IPS-11a (cell line): ENCODE measurements around the gene TRIM17.
A peak's percentile ranks its signal among the peaks of the same experiment; 100 is the strongest.

Source experiments
- H3K4me3 ChIP-seq: one replicate; pipeline ENCODE4 v1.5.1; 2013; ENCODE audit warnings: low read depth, low read length, control low read depth

The TRIM17 gene

GRCh38 chr1:228385232-228385631, 31.4 kb downstream of the TRIM17 start:
- H3K4me3 ChIP-seq = no peak overlapping the region

GRCh38 chr1:228383773-228384172, 32.9 kb downstream of the TRIM17 start:
- H3K4me3 ChIP-seq = no peak overlapping the region

DNA sequence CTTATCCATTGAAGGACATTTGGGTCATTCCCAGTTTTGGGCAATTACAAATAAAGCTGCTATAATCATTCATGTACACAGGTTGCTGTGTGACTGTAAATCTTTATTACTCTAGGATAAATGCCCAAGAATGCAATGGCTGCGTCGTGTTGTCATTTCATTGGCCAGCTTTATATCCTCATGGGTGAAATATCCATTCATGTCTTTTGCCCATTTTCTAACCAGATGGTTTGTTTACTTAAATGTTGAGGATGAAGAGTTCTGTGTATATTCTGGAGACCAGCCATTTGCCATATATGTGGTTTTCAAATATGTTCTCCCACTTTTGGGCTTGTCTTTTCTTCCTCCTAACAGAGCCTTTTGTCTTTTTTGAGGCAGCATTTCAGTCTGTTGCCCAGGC, 35.3 kb downstream of the TRIM17 start:
- H3K4me3 ChIP-seq = no peak overlapping the region

DNA sequence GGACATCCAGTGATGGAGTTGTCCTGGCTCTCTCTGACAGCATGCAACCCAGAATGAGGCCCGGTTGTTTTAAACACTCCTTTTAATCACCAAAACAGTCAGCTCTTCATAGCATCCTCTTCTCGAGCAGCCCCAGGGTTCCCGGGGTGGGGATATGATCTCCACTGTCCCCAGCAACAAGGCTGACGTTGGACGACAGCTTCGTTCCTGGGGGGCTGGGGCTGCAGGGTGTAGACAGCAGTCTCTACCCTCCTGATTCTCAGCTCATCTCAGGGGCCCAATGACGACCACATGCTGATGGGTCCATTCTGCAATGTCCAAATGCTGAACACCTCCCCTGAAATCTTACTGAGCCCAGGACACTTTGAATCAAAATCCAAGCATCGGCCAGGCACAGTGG, 37.0 kb downstream of the TRIM17 start:
- H3K4me3 ChIP-seq = no peak overlapping the region

GRCh38 chr1:228378873-228379460, 37.7 kb downstream of the TRIM17 start:
- H3K4me3 ChIP-seq = peak overlapping the region; percentile 62

- peak overlapping the region; percentile 62 for H3K4me3 ChIP-seq
These were observed 38.4 kb downstream of the TRIM17 start for GRCh38 chr1:228378090-228378872.

GRCh38 chr1:228377664-228378089, 39.0 kb downstream of the TRIM17 start:
- H3K4me3 ChIP-seq = peak overlapping the region; percentile 40

DNA sequence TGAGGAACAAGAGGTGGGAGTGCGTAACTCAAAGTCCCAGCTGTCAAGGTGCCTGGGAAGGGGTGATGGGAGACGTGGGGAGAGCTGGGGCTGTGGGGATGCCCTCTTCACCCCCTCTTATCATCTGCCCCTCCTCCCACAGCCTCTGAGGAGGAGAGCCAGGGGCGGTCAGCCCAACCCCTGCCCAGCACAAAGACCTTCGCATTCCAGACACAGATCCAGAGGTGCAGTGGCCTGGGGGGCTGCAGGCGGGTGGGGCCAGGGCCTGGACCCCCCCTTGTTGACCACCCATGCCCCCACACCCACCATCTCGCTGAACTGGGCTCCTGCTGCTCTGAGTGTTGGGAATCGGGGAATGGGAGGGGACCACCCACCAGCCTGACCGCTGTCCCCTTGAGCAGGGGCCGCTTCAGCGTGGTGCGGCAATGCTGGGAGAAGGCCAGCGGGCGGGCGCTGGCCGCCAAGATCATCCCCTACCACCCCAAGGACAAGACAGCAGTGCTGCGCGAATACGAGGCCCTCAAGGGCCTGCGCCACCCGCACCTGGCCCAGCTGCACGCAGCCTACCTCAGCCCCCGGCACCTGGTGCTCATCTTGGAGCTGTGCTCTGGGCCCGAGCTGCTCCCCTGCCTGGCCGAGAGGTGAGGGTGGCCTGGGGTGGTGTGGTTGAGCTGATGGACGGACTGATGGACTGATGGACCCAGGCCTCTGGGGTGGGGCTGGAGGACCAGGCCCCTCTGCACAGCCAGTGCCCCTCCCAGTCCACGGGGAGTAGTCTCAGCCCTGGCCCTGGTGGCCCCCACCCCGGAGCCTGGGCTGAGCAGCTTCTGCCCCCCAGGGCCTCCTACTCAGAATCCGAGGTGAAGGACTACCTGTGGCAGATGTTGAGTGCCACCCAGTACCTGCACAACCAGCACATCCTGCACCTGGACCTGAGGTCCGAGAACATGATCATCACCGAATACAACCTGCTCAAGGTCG, 39.7 kb downstream of the TRIM17 start:
- no peak overlapping the region for H3K4me3 ChIP-seq

- H3K4me3 ChIP-seq = no peak overlapping the region
These were observed 40.4 kb downstream of the TRIM17 start for GRCh38 chr1:228376262-228376628.

DNA sequence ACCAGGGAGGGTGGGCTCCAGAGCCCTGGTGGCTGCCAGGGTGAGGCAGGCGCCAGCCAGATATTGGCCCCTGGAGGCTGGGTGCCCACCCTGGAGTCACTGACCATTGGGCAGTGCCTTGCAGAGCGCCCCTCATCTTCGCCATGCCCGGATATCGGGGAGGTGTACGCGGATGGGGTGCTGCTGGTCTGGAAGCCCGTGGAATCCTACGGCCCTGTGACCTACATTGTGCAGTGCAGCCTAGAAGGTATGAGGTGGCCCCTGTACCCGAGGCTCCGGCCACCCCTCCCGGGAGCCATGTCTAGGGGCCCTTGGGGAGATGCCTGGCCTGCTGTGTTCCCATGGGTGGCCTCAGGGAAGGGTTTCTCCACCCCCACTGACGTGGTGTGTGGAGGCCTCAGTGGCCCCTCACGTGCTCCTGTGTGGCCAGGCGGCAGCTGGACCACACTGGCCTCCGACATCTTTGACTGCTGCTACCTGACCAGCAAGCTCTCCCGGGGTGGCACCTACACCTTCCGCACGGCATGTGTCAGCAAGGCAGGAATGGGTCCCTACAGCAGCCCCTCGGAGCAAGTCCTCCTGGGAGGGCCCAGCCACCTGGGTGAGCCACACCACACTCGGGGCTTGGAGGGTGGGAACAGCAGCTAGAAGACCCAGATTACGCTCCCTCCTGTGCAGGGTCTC, 40.9 kb downstream of the TRIM17 start:
- no peak overlapping the region for H3K4me3 ChIP-seq

- H3K4me3 ChIP-seq = no peak overlapping the region
These were observed 41.7 kb downstream of the TRIM17 start for GRCh38 chr1:228374711-228375577.

GRCh38 chr1:228373681-228374571, 42.7 kb downstream of the TRIM17 start:
- no peak overlapping the region for H3K4me3 ChIP-seq

- no peak overlapping the region for H3K4me3 ChIP-seq
These were observed 43.5 kb downstream of the TRIM17 start for GRCh38 chr1:228373004-228373680.

- H3K4me3 ChIP-seq = no peak overlapping the region
These were observed 44.3 kb downstream of the TRIM17 start for GRCh38 chr1:228372183-228373003.

- H3K4me3 ChIP-seq = no peak overlapping the region
These were observed 44.9 kb downstream of the TRIM17 start for GRCh38 chr1:228371741-228372182.

GRCh38 chr1:228370941-228371740, 45.5 kb downstream of the TRIM17 start:
- no peak overlapping the region for H3K4me3 ChIP-seq
